Epithelial cell of proximal tubule (primary cell): ENCODE measurements around the gene PIM3. TPM values are rescaled to one million over a fixed set of nuclear protein-coding genes. Genes with fewer than 3 reads are reported as not detected.
A peak's percentile ranks its signal among the peaks of the same experiment; 100 is the strongest.

Source experiments
- DNase-seq: peaks from one replicate; pipeline ENCODE4 v3.0.0-alpha.2; 2011; ENCODE audit warnings: low read depth
- H3K4me3 ChIP-seq: 2 replicates; pipeline ENCODE4 v1.5.1; 2011; ENCODE audit warnings: low read depth, mild to moderate bottlenecking, low read length
- total RNA-seq: library from RNA; depleted of rRNA; stranded (reverse); fragments of >200 nt; gene quantifications from 2 replicates; pipeline ENCODE4 v1.2.3, GENCODE V29; 2015
- TF ChIP-seq, protein P1 (sequence below): conservative IDR thresholded peaks from 2 replicates; pipeline ENCODE4 v1.5.1; 2012; ENCODE audit warnings: low read depth, mild to moderate bottlenecking, low read length

Gene PIM3
- total RNA-seq, 1 donor from 2014 or later: 37.5 TPM

DNA sequence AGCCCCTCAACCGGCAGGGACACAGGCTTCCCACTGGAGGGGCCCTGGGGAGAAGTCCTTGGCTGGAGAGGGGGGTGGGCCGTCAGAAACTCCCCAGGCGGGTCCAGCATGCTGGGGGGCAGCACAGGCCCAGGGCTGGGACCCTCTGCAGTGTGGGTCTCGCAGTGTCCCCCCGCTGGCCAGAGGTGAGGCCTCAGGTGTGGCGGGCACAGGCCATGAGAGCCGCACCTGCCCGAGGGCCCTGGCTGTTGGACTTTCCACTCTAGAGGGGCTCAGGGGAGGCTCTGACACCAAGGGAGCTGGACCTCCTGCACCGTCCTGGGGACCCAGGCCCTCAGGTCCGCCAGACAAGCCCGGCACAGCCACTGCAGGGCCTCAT, 10.7 kb upstream of the PIM3 start:
- no peak overlapping the region for H3K4me3 ChIP-seq
- TF ChIP-seq, protein P1, sequence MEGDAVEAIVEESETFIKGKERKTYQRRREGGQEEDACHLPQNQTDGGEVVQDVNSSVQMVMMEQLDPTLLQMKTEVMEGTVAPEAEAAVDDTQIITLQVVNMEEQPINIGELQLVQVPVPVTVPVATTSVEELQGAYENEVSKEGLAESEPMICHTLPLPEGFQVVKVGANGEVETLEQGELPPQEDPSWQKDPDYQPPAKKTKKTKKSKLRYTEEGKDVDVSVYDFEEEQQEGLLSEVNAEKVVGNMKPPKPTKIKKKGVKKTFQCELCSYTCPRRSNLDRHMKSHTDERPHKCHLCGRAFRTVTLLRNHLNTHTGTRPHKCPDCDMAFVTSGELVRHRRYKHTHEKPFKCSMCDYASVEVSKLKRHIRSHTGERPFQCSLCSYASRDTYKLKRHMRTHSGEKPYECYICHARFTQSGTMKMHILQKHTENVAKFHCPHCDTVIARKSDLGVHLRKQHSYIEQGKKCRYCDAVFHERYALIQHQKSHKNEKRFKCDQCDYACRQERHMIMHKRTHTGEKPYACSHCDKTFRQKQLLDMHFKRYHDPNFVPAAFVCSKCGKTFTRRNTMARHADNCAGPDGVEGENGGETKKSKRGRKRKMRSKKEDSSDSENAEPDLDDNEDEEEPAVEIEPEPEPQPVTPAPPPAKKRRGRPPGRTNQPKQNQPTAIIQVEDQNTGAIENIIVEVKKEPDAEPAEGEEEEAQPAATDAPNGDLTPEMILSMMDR: no peak
- DNase-seq: no peak

DNA sequence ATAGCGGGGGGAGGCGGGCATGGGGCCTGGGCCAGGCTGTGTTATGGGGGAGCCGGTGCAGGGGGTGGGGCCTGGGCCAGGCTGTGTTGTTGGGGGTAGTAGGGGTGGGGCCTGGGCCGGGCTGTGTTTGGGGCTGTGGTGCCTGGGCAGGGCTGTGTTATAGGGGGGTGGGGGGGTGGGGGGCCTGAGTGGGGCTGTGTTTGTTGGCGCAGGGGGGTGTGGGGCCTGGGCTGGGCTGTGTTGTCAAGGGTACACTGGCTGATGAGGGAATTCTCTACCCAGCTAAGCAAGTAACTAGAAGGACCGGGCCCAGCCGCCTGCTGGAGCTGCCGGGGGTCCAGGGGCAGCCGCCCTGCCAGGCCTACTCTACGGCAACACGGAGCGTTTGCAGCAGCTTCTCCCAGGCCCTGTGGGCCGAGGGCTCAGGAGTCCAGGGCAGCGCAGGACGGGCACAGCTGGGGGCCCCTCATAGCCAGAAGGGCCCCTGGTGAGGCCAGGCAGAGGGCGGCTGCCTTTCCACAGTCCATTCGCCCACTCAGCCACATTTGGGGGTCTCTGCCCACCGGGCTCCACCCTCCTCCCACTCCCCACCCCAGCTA, 10.1 kb upstream of the PIM3 start:
- no peak overlapping the region for H3K4me3 ChIP-seq

DNA sequence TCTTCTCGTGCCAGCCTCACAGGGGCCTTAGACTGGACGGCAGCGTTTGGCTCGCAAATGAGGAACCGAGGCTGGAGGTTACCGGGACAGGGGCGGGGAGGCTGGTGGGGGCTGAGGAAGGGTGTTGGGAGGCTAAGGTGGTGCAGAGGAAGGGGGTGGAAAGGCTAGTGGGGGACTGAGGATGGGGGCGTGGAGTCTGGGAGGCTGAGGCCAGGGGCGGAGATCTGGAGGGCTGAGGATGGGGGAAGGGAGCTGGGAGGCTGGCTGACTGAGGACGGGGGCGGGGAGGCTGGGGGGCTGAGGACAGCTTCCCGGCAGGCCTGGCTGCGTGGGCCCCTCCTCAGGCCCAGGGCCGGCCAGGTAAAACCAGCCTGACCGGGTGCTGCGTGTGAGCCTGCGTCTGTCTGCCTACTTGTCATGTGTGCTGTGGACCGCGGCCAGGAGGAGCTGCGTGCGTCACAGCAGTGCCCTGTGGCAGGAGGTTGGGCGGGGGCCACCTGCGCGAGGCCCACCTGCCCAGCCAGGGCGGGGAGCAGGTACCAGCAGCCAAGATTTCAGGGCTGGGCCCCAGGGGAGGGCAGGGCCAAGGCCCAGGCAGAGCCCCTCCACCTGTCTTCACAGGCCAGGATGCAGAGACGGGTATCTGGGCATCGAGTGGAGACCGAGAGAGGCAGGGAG, 9.4 kb upstream of the PIM3 start:
- TF ChIP-seq, protein P1: no peak
- H3K4me3 ChIP-seq: no peak overlapping the region
- no peak for DNase-seq

More for the DNA sequence above, 10.1 kb upstream of the PIM3 start:
- TF ChIP-seq, protein P1: no peak
- DNase-seq: no peak

DNA sequence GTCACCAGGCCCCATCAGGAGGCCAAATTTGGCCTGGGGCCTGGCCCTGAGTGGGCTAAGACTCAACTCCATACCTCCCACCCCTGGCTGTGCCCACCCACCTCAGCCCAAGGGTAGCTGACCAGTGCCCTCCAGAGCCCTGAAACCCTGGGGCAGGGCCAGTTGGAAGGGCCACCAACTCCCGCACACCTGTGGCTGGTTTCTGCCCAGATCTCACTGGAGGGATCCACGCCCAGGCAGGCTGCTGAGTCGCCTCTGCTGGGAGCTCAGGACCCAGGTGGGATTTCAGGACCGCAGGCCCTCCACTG, 8.9 kb upstream of the PIM3 start:
- TF ChIP-seq, protein P1: no peak
- no peak overlapping the region for H3K4me3 ChIP-seq
- no peak for DNase-seq

DNA sequence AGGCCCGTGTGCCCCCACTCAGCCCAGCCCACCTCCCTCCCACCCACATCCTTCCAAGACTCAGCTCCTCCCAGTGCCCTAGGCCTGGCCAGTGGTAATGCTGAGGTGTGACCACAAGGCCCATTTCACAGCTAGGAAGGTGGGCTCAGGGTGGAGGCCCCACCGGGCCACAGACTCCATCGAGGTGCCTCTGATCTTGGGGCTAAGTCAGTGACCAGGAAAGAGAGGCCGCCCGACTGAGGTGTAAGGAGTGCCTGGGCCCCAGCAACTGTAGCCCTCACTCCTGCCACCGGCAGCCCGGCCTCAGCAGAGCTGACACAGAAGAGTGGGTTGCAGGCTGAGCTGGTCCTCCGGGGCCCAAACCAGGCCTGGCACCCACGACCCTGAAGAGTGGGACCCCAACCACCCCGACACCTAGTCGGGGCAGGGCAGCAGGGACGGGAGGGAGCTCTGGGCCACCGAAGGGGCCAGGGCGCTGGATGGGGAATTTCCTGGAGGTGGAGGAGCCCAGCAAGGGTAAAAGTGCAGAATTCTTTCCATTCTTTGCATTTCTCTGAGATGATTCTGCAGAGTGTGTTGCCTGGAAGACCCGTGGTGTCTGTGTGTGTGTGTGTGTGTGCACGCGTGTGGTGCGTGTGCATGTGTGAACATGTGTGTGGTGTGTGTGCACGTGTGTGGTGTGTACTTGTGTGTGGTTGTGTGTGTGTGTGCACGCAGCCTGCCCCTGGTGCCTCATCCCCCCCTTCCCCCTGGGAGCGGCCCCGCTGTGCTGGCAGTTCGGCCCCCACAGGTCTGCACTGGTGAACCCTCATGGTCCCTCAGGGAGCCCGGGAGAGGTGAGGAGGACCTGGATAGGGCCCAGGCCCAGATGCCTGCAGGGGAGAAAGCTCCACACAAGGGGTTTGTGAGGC, 8.3 kb upstream of the PIM3 start:
- TF ChIP-seq, protein P1: no peak
- H3K4me3 ChIP-seq: no peak overlapping the region
- peak; percentile 70 for DNase-seq

DNA sequence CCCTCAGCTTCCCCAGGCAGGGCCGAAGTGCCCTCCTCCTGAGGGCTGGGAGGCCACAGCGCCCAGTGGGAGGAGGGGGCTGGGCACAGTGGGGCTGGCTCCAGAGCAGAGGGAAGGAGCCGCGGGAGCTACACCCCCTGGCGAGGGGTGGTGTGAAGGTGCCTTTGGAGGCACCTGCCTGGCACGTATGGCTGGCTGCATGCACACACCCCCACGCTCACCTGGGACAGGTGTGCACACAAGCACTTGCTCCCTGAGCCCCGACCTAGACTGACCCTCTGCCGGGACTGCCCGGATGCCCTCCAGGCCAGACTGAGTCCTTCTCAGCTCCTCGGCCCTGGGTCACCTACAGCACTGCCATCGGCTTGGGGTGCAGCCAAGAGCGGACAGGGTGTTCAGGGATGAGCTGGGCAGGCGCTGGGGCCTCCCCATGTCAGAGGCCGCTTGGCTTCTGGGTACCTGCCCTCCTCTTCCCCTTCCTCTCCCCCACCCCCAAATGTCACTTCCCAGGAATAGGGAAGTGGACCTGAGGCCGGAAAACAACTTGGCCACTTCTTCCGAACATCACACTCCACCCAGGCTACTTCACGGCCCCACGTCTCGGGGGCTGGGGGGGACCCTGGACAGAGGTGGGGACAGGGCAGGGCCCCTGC, 7.4 kb upstream of the PIM3 start:
- TF ChIP-seq, protein P1: no peak
- no peak overlapping the region for H3K4me3 ChIP-seq
- DNase-seq: no peak
